Stimulated activated CD4-positive, alpha-beta T cell treated with anti-CD3 and anti-CD28 coated beads, TNF-alpha, amount 100 ng/mL, for 4 hours (primary cell): Measurements from ENCODE around the gene CFAP99.
"Not testable (repeated sequence)": the region's sequence is repeated elsewhere in the genome, so short reads cannot be mapped to it uniquely, and the experiment has no call there.

Experiments
- DNase-seq, 3 experiments: peaks; one replicate each; pipeline ENCODE4 v3.0.0-alpha.2; 2020; ENCODE audit warnings: low read depth in 3 of 3

CFAP99 gene

DNA sequence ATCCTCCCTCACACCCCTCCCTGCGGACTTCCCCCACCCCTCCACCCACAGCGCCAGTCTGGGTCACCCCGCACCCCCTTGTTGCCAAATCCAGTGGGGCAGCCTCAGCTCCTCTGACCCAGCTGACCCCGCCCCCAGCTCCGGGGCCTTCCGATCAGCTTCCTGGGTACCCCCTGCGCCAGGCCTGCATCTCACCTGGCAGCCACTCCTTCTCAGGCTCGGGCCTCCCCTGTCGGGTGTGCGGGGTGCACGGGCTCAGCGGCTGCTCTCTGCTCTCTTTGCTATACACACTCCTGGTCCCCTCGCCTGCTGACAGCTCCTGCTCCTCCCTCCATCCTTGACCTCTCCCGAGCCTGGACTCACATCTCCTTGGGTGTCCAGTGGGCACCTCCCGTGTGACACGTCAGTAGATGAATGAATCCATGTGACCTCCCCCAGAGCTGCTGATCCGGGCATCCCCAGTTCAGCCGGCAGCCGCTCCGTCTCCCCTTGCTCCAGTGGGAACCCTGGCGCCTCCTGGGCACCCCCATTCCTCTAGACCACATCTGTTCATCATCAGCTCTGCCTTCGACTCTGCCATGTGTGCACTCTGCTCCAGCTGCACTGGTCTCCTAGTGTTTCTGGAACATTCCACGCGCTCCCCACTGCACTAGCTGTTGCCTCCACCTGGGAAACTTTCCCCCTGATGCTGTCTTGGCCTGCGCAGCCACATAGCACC is 9.9 kb downstream of the CFAP99 start:
- no peak for DNase-seq

- not testable (repeated sequence) for DNase-seq
These were observed 11.4 kb downstream of the CFAP99 start for GRCh38 chr4:2429945-2430757.

DNA sequence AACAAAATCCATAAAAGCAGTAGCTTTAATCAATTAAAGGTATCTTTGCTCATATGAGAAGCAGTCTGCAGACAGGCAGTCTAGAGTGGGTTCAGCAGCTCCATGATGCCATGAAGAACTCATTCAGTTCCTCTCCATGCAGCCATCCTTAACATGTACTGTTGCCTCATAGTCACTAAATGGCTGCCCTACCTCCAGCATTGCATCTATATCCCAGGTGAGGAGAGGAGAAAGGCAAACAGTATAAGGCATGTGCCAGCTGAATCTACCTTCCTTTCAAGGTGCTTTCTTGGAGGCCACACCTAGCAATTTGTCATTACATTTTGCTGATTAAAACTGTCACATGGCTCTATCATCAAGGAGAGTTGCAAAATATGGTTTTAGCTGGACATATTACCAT is 13.2 kb downstream of the CFAP99 start:
- DNase-seq: no peak

DNA sequence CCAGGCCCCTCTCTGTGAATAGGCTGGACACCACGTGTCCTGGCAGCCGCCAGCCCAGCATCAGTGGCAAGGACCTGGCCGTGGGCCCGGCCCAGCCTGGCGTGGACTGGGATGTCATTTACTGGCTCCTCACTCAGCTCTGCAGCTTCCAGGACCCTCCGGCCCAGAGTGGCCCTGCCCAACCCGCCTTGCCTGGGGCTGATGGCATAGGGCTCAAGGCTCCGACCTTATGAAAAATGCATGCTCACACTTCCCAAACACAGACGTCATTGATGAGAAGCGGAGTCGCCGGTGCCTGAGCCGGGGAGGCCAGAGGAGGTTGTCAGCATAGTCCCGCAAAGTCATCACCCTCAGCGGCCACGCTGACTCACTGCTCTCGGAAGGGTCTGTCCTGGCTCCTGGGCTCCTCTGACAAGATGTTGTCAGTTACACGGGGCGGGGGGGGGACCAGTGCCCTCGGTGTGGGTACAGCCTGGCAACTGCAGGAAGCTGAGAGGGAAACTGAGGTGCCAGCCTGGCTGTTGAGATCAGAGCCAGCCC is 14.3 kb downstream of the CFAP99 start:
- no peak for DNase-seq

DNA sequence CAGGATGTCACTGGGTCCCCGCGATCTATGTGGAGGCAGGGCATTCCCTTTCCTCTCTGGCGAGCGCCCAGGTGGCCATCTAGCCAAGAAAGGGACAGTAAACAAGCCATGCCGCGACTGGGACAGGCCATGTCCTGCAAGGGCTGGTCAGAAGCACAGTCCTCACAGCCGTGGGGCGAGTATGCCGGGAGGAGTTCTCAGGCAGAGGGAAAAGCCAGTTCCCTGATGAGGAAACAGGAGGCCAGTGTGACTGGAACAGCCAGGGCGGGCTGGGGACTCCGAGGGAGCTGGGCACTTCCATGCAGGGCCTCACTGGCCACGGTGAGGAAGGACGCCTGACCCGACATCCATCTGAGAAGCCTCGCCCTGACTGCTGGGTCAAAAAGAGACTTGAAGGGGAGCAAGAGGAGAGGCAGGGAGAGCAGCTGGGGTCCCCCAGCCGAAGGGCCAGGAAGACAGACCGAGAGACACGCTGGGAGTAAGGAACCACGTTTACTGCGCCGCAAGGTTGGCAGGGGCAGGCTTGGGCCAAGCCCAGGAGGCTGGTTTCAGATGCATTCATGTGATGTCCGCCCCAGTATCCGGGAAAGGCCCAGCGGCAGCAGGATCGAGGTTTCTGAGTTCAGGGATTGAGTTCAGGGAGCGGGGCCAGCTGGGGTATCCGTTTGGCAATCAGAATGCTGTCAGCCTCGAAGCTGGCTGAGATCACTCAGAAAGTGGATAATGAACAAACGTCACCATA is 15.0 kb downstream of the CFAP99 start:
- DNase-seq: no peak

DNA sequence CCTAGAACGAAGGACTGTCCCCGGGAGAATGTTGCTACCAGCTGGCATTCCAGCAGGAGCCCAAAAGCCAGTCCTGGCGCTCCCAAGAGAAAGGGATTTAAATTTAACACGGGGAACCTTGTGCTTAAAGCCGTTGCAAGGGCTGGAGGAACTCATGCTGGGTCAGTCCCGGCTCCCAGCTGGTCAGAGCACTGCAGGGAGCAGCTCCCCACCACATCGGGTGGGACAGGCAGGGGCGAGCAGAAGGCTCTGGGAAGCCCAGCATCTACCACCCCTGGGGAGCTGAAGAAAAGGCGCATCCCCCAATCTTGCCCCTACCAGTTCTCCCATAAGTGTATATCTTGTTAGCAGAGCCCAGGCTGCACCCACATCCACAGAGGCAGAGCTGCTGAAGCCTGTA is 15.7 kb downstream of the CFAP99 start:
- DNase-seq: no peak

- no peak for DNase-seq
These were observed 17.5 kb downstream of the CFAP99 start for GRCh38 chr4:2436301-2436700.

DNA sequence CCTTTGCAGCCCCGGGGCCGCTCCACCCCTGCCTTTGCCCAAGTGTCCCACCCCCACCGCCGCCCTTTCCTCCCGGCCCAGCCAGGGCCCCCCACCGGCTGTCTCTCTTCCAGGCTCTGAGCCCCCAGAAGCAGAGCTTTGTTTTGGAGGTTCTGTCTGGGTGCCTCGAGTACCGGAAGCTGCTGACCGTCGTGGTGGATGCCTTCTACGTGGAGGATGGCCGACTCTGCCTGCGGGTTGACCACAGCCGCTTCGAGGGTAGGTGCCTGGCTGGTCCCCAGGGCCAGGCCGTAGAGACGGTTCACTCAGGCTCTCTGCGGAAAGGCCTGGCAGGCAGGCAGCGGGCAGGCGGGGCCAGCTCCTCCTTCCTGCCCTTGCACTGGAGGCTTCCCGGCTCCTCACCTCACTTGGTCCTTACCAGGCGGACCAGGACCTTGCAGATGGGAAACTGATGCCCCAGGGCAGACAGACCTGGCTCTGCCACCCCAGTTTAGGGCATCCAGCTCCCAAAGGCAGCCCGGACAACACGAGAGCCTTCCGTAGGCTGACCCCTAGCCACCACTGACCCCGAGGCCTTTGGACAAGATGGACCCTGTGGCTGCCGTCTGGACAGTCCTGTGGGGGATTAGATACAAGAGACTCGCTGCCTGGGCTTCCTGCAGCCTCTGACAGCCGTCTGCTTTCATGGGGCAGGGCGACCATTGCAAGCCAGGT is 18.2 kb downstream of the CFAP99 start:
- no peak for DNase-seq

GRCh38 chr4:2437475-2438215 is 18.9 kb downstream of the CFAP99 start:
- no peak for DNase-seq

- no peak for DNase-seq
These were observed 20.3 kb downstream of the CFAP99 start for GRCh38 chr4:2438822-2439718.

GRCh38 chr4:2441393-2442174 is 22.8 kb downstream of the CFAP99 start:
- peak; percentile 35 to 43 (median 43) for DNase-seq

DNA sequence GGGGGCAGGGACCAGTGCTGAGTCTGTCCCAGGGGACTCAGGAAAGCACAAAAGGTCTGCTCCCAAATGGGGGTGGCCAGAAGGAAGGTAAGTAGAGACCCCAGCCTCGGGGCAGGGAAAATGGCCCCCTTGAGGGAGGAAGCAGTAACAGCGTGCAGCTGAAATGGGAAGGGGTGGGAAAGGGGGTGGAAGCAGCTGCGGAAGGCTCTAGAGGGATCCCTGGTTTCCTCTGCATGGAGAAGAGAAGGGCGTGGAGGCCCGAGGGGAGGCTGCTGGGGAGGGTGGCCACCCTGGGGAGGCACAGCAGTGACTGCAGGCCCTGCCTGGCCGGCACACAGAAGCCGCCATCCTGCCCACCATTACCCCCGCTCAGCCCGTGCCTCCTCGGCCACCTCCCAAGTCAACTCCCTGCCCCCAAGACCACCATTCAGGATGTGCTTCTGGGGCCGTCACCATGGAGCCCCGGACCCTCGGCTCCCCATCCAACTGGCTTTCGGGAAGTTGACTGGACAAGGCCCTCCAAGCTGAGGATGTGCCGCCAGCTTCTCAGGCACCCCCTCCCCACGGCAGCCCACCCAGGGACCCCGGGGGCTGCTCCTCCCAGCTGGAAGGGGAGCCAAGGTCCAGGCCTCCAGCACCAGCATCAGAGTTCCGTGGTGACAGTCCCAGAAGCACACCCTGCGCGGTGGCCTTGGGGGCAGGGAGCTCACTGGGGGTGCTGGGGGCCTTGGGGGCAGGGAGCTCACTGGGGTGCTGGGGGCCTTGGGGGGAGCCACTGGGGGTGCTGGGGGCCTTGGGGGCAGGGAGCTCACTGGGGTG is 23.6 kb downstream of the CFAP99 start:
- no peak for DNase-seq

- no peak for DNase-seq
These were observed 24.4 kb downstream of the CFAP99 start for GRCh38 chr4:2443061-2443730.

DNA sequence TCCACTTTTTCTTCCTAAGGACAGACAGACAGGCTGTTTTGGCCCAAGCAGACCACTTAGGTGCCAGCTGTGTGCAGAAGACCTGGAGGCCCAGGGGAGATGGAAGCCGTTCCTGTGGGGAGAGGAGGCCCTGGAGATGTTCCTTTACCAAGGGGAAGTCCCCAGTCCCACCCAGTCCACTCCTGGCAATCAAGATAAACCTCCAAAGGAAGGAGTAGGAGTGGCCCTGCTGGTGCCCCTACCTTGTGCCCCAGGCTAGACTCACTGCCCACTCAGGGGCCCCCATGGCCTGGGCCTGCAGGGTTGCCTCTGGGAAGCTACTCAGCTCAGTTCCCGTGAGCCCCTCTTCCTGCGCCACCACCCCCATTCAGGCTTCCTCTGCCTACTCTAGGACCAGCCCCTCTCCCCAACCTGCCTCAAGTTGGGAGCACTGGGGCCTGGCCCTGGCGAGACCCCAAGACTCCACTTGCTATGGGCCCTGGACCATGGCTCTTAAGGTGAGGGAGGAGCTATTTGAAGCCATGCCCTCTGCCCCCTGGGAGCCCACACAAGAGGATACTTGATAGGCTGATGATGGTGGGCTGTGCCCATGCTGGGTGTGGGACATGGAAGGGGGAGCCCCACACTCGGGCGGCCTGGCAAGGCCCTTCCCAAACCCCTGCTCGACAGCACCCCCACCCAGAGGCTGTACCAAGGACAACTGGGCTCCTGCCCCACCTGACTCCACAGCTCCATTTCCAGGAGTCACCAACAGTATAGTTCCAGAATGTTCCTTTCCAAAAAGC is 25.4 kb downstream of the CFAP99 start:
- DNase-seq: no peak

GRCh38 chr4:2445130-2445529 is 26.4 kb downstream of the CFAP99 start:
- no peak for DNase-seq

- DNase-seq: no peak
These were observed 26.8 kb downstream of the CFAP99 start for GRCh38 chr4:2445571-2445970.
